H1 (cell line): ENCODE results near the gene HINT3.

ENCODE experiments used
- CTCF ChIP-seq, 3 experiments: IDR thresholded peaks; 1 replicate in 2 of 3; 2 replicates in 1 of 3; pipeline versions ENCODE4 v1.5.1 to v1.6.1; 2011; ENCODE audit warnings: low read length in 3 of 3, mild to moderate bottlenecking in 3 of 3, inconsistent platforms in 2 of 3, low read depth in 1 of 3, moderate library complexity in 1 of 3; ENCODE audit not compliant: insufficient read depth in 1 of 3; ENCODE audit errors: control extremely low read depth in 1 of 3
- HDAC2 ChIP-seq, 2 experiments: fragments of 300-600 bp in 1 of 2; sonication (generic) in 1 of 2; IDR thresholded peaks; 2 replicates each; pipeline ENCODE4 v1.6.1; 2011 to 2012; ENCODE audit warnings: low read depth in 2 of 2, low read length in 2 of 2, mild to moderate bottlenecking in 2 of 2, moderate library complexity in 2 of 2, borderline replicate concordance in 1 of 2, inconsistent platforms in 1 of 2
- MAX ChIP-seq: IDR thresholded peaks from 2 replicates; pipeline ENCODE4 v1.6.1; 2012; ENCODE audit warnings: inconsistent platforms
- RNF2 ChIP-seq: fragments of 200-900, 300-1000 bp; sonication (generic); IDR thresholded peaks from 2 replicates; pipeline ENCODE4 v1.7.1; 2016; ENCODE audit warnings: borderline replicate concordance, low read depth, mild to moderate bottlenecking, antibody characterized with exemption, low read length; ENCODE audit not compliant: poor library complexity, severe bottlenecking; ENCODE audit errors: missing control alignments
- ZNF274 ChIP-seq: IDR thresholded peaks from 2 replicates; pipeline ENCODE4 v1.7.0; 2012; ENCODE audit warnings: low read length, borderline replicate concordance; ENCODE audit errors: extremely low read depth

GRCh38 chr6:125919618-125920017 lies 37.0 kb upstream of the HINT3 start:
- TF ChIP-seq CTCF (IDR thresholded peaks at IDR 0.05; ENCODE audit: control extremely low read depth in 1 of 3, insufficient read depth in 1 of 3, low read depth in 1 of 3, low read length in 3 of 3) (no peak), RNF2 (no peak), MAX (no peak), HDAC2 (IDR thresholded peaks at IDR 0.05; ENCODE audit: borderline replicate concordance in 1 of 2, low read depth in 2 of 2, low read length in 2 of 2) (no peak), ZNF274 (no peak)
